Activated T-cell treated with anti-CD3 and anti-CD28 coated beads for 4 hours (primary cell): Measurements from ENCODE around the gene PLPP4.

Source experiments
- DNase-seq: peaks from one replicate; pipeline ENCODE4 v3.0.0-alpha.2; 2020

Gene PLPP4

GRCh38 chr10:120580918-120581895, 124.2 kb downstream of the PLPP4 start:
- no peak for DNase-seq

- no peak for DNase-seq
Observed at GRCh38 chr10:120582753-120583152, 125.7 kb downstream of the PLPP4 start.

- DNase-seq = no peak
Observed at GRCh38 chr10:120583424-120584108, 126.5 kb downstream of the PLPP4 start.

- DNase-seq = no peak
Observed at GRCh38 chr10:120584786-120585185, 127.8 kb downstream of the PLPP4 start.

- DNase-seq = no peak
Observed at GRCh38 chr10:120586471-120586872, 129.4 kb downstream of the PLPP4 start.

- no peak for DNase-seq
Observed at GRCh38 chr10:120587061-120587460, 130.0 kb downstream of the PLPP4 start.

- DNase-seq = no peak
Observed at GRCh38 chr10:120588311-120588710, 131.3 kb downstream of the PLPP4 start.

- no peak for DNase-seq
Observed at GRCh38 chr10:120593693-120594092, 136.7 kb downstream of the PLPP4 start.

GRCh38 chr10:120597902-120598301, 140.9 kb downstream of the PLPP4 start:
- DNase-seq = no peak

GRCh38 chr10:120598386-120598785, 141.4 kb downstream of the PLPP4 start:
- no peak for DNase-seq

- no peak for DNase-seq
Observed at GRCh38 chr10:120599200-120599724, 142.2 kb downstream of the PLPP4 start.

- no peak for DNase-seq
Observed at GRCh38 chr10:120600871-120601649, 144.0 kb downstream of the PLPP4 start.

GRCh38 chr10:120601999-120602398, 145.0 kb downstream of the PLPP4 start:
- DNase-seq = no peak

- no peak for DNase-seq
Observed at GRCh38 chr10:120605410-120605809, 148.4 kb downstream of the PLPP4 start.

- no peak for DNase-seq
Observed at GRCh38 chr10:120606051-120606764, 149.2 kb downstream of the PLPP4 start.

- DNase-seq = no peak
Observed at GRCh38 chr10:120607016-120607709, 150.1 kb downstream of the PLPP4 start.

- no peak for DNase-seq
Observed at GRCh38 chr10:120607710-120608703, 151.0 kb downstream of the PLPP4 start.

- DNase-seq = no peak
Observed at GRCh38 chr10:120609006-120609405, 152.0 kb downstream of the PLPP4 start.

- DNase-seq = no peak
Observed at GRCh38 chr10:120610791-120611190, 153.8 kb downstream of the PLPP4 start.

GRCh38 chr10:120612756-120613155, 155.7 kb downstream of the PLPP4 start:
- DNase-seq = no peak
